ENCODE measurements around the gene ARSB.
A peak's percentile ranks its signal among the peaks of the same experiment; 100 is the strongest.
"Not testable (repeated sequence)": the region's sequence is repeated elsewhere in the genome, so short reads cannot be mapped to it uniquely, and the experiment has no call there.

The ARSB gene

GRCh38 chr5:78747705-78748359, 237.3 kb downstream of the ARSB start:
- Mint-ChIP-seq H3K4me1 (peaks cover 8% of the 10 kb centered on the region), H3K36me3 (no peaks in the 10 kb centered on the region), H3K9me3 (no peaks in the 10 kb centered on the region), H3K4me3 (no peak overlapping the region), H3K27ac (no peak overlapping the region), H3K27me3 (no peaks in the 10 kb centered on the region)
- no peak for ATAC-seq (ENCODE audit: low read depth)
- no peak for DNase-seq (ENCODE audit: low spot score in 2 of 2)

GRCh38 chr5:78747055-78747454, 238.1 kb downstream of the ARSB start:
- peaks cover 8% of the 10 kb centered on the region for H3K4me1 Mint-ChIP-seq
- DNase-seq (ENCODE audit: low spot score in 2 of 2): no peak
- ATAC-seq (ENCODE audit: low read depth): no peak
- H3K9me3 Mint-ChIP-seq: no peaks in the 10 kb centered on the region
- H3K27me3 Mint-ChIP-seq: no peaks in the 10 kb centered on the region
- H3K27ac Mint-ChIP-seq: no peak overlapping the region
- H3K36me3 Mint-ChIP-seq: no peaks in the 10 kb centered on the region
- no peak overlapping the region for H3K4me3 Mint-ChIP-seq

GRCh38 chr5:78746021-78746770, 238.9 kb downstream of the ARSB start:
- no peak overlapping the region for H3K4me3 Mint-ChIP-seq

GRCh38 chr5:78744951-78745534, 240.1 kb downstream of the ARSB start:
- Mint-ChIP-seq H3K9me3 (no peaks in the 10 kb centered on the region), H3K36me3 (no peaks in the 10 kb centered on the region), H3K4me3 (no peak overlapping the region), H3K27ac (no peak overlapping the region), H3K27me3 (no peaks in the 10 kb centered on the region), H3K4me1 (peaks cover 3% of the 10 kb centered on the region)
- DNase-seq (ENCODE audit: low spot score in 2 of 2) (no peak), ATAC-seq (ENCODE audit: low read depth) (no peak)

More at GRCh38 chr5:78746021-78746770, 238.9 kb downstream of the ARSB start:
- Mint-ChIP-seq H3K27ac (no peak overlapping the region), H3K36me3 (no peaks in the 10 kb centered on the region), H3K9me3 (no peaks in the 10 kb centered on the region), H3K4me1 (peaks cover 4% of the 10 kb centered on the region), H3K27me3 (no peaks in the 10 kb centered on the region)
- DNase-seq (ENCODE audit: low spot score in 2 of 2): no peak
- no peak for ATAC-seq (ENCODE audit: low read depth)

- no peaks in the 10 kb centered on the region for H3K36me3 Mint-ChIP-seq
- no peaks in the 10 kb centered on the region for H3K27me3 Mint-ChIP-seq
- DNase-seq (ENCODE audit: low spot score in 2 of 2) (no peak), ATAC-seq (ENCODE audit: low read depth) (no peak)
- H3K9me3 Mint-ChIP-seq: no peaks in the 10 kb centered on the region
- H3K4me1 Mint-ChIP-seq: peaks cover 4% of the 10 kb centered on the region
- no peak overlapping the region for H3K4me3 Mint-ChIP-seq
- H3K27ac Mint-ChIP-seq: no peak overlapping the region
These were observed 244.1 kb downstream of the ARSB start for GRCh38 chr5:78741019-78741418.

GRCh38 chr5:78738693-78739300, 246.3 kb downstream of the ARSB start:
- Mint-ChIP-seq H3K9me3 (no peaks in the 10 kb centered on the region), H3K4me1 (peaks cover 16% of the 10 kb centered on the region), H3K36me3 (no peaks in the 10 kb centered on the region), H3K4me3 (no peak overlapping the region), H3K27ac (no peak overlapping the region), H3K27me3 (no peaks in the 10 kb centered on the region)
- ATAC-seq (ENCODE audit: low read depth) (no peak), DNase-seq (ENCODE audit: low spot score in 2 of 2) (no peak)

GRCh38 chr5:78738104-78738503, 247.0 kb downstream of the ARSB start:
- ATAC-seq (ENCODE audit: low read depth) (no peak), DNase-seq (ENCODE audit: low spot score in 2 of 2) (no peak)
- Mint-ChIP-seq H3K9me3 (no peaks in the 10 kb centered on the region), H3K4me1 (peaks cover 23% of the 10 kb centered on the region), H3K27ac (no peak overlapping the region), H3K27me3 (no peaks in the 10 kb centered on the region), H3K36me3 (no peaks in the 10 kb centered on the region), H3K4me3 (no peak overlapping the region)

- Mint-ChIP-seq H3K9me3 (no peaks in the 10 kb centered on the region), H3K27me3 (no peaks in the 10 kb centered on the region), H3K27ac (peak overlapping the region; percentile 25), H3K36me3 (no peaks in the 10 kb centered on the region), H3K4me3 (peak overlapping the region; percentile 11), H3K4me1 (peaks cover 28% of the 10 kb centered on the region)
- DNase-seq (ENCODE audit: low spot score in 2 of 2) (no peak), ATAC-seq (ENCODE audit: low read depth) (peak; percentile 55)
These were observed 249.2 kb downstream of the ARSB start for GRCh38 chr5:78735834-78736463.

- Mint-ChIP-seq H3K4me3 (no peak overlapping the region), H3K36me3 (peaks cover 3% of the 10 kb centered on the region), H3K27ac (peak overlapping the region; percentile 25), H3K4me1 (peaks cover 29% of the 10 kb centered on the region), H3K27me3 (no peaks in the 10 kb centered on the region), H3K9me3 (peaks cover 3% of the 10 kb centered on the region)
- no peak for ATAC-seq (ENCODE audit: low read depth)
- no peak for DNase-seq (ENCODE audit: low spot score in 2 of 2)
These were observed 250.2 kb downstream of the ARSB start for GRCh38 chr5:78734950-78735349.

GRCh38 chr5:78734094-78734845, 250.8 kb downstream of the ARSB start:
- Mint-ChIP-seq H3K27ac (peak overlapping the region; percentile 7), H3K4me3 (no peak overlapping the region)

GRCh38 chr5:78732721-78733120, 252.4 kb downstream of the ARSB start:
- DNase-seq (ENCODE audit: low spot score in 2 of 2) (peak in 1 of 2 donors; percentile 19), ATAC-seq (ENCODE audit: low read depth) (peak; percentile 14)
- peaks cover 41% of the 10 kb centered on the region for H3K4me1 Mint-ChIP-seq
- not testable (repeated sequence) for H3K36me3 Mint-ChIP-seq, H3K4me3 Mint-ChIP-seq, H3K27ac Mint-ChIP-seq, H3K9me3 Mint-ChIP-seq, H3K27me3 Mint-ChIP-seq

More at GRCh38 chr5:78734094-78734845, 250.8 kb downstream of the ARSB start:
- Mint-ChIP-seq H3K4me1 (peaks cover 33% of the 10 kb centered on the region), H3K27me3 (no peaks in the 10 kb centered on the region), H3K36me3 (peaks cover 4% of the 10 kb centered on the region), H3K9me3 (peaks cover 3% of the 10 kb centered on the region)
- ATAC-seq (ENCODE audit: low read depth): no peak
- no peak for DNase-seq (ENCODE audit: low spot score in 2 of 2)

- Mint-ChIP-seq H3K9me3 (peaks cover 3% of the 10 kb centered on the region), H3K4me3 (no peak overlapping the region), H3K27ac (peak overlapping the region; percentile 81), H3K27me3 (no peaks in the 10 kb centered on the region), H3K4me1 (peaks cover 44% of the 10 kb centered on the region), H3K36me3 (peaks cover 4% of the 10 kb centered on the region)
- ATAC-seq (ENCODE audit: low read depth) (no peak), DNase-seq (ENCODE audit: low spot score in 2 of 2) (no peak)
These were observed 253.2 kb downstream of the ARSB start for GRCh38 chr5:78731884-78732283.

- Mint-ChIP-seq H3K27me3 (no peaks in the 10 kb centered on the region), H3K27ac (peak overlapping the region; percentile 81), H3K4me1 (peaks cover 38% of the 10 kb centered on the region), H3K9me3 (peaks cover 3% of the 10 kb centered on the region), H3K4me3 (no peak overlapping the region), H3K36me3 (peaks cover 4% of the 10 kb centered on the region)
- no peak for ATAC-seq (ENCODE audit: low read depth)
- no peak for DNase-seq (ENCODE audit: low spot score in 2 of 2)
These were observed 254.6 kb downstream of the ARSB start for GRCh38 chr5:78730300-78731094.

Measured in memory B cell (primary cell).